Measurements from ENCODE around the gene C13orf46. TPM values are rescaled to one million over a fixed set of nuclear protein-coding genes. Genes with fewer than 3 reads are reported as not detected.

Gene C13orf46
- total RNA-seq, 3 donors from 2014 or later = 1.3 to 1.8 (median 1.6) TPM

- Histone ChIP-seq H3K4me3 (no peak overlapping the region), H3K36me3 (ENCODE audit: low read depth) (no peaks in the 10 kb centered on the region), H3K4me1 (ENCODE audit: low read depth) (no peaks in the 10 kb centered on the region), H3K9me3 (no peaks in the 10 kb centered on the region)
- ATAC-seq = no peak
- no peak for TF ChIP-seq CTCF (IDR thresholded peaks at IDR 0.05)
- DNase-seq = peak in 1 of 3 donors; percentile 22
- intact Hi-C loops (cut with DNase I, micrococcal nuclease) = no loop called here
Observed at GRCh38 chr13:114007566-114007965, 33.7 kb upstream of the C13orf46 start.

GRCh38 chr13:114005206-114005724, 31.4 kb upstream of the C13orf46 start:
- TF ChIP-seq CTCF (IDR thresholded peaks at IDR 0.05) = no peak
- ATAC-seq = no peak
- H3K4me3 ChIP-seq = no peak overlapping the region
- intact Hi-C loops (cut with DNase I, micrococcal nuclease) = no loop called here
- DNase-seq = peak in 2 of 3 donors; percentile 5 to 38
- no peaks in the 10 kb centered on the region for H3K36me3 ChIP-seq (ENCODE audit: low read depth)
- no peaks in the 10 kb centered on the region for H3K9me3 ChIP-seq
- H3K4me1 ChIP-seq (ENCODE audit: low read depth) = no peaks in the 10 kb centered on the region

GRCh38 chr13:114004420-114005205, 30.7 kb upstream of the C13orf46 start:
- Histone ChIP-seq H3K4me1 (ENCODE audit: low read depth) (no peaks in the 10 kb centered on the region), H3K9me3 (no peaks in the 10 kb centered on the region), H3K4me3 (no peak overlapping the region), H3K36me3 (ENCODE audit: low read depth) (no peaks in the 10 kb centered on the region)
- TF ChIP-seq CTCF (IDR thresholded peaks at IDR 0.05) = no peak
- intact Hi-C loops (cut with DNase I, micrococcal nuclease) = no loop called here
- DNase-seq (peak in 2 of 3 donors; percentile 12 to 22), ATAC-seq (no peak)

- Histone ChIP-seq H3K36me3 (ENCODE audit: low read depth) (no peaks in the 10 kb centered on the region), H3K4me1 (ENCODE audit: low read depth) (no peaks in the 10 kb centered on the region), H3K9me3 (no peaks in the 10 kb centered on the region), H3K4me3 (no peak overlapping the region)
- ATAC-seq = peak; percentile 15
- TF ChIP-seq CTCF (IDR thresholded peaks at IDR 0.05) = no peak
- peak in 2 of 3 donors; percentile 18 to 48 for DNase-seq
- intact Hi-C loops (cut with DNase I, micrococcal nuclease) = no loop called here
Observed at GRCh38 chr13:114002771-114003321, 29.0 kb upstream of the C13orf46 start.

- Histone ChIP-seq H3K4me3 (no peak overlapping the region), H3K9me3 (no peaks in the 10 kb centered on the region), H3K36me3 (ENCODE audit: low read depth) (no peaks in the 10 kb centered on the region), H3K4me1 (ENCODE audit: low read depth) (no peaks in the 10 kb centered on the region)
- peak; percentile 74 for ATAC-seq
- TF ChIP-seq CTCF (IDR thresholded peaks at IDR 0.05) = no peak
- intact Hi-C loops (cut with DNase I, micrococcal nuclease) = no loop called here
- peak; percentile 34 to 47 (median 40) for DNase-seq
Observed at GRCh38 chr13:114002009-114002544, 28.2 kb upstream of the C13orf46 start.

All from mucosa of descending colon (tissue), 3 donors.